ENCODE data around the gene MSH5.

Gene MSH5

DNA sequence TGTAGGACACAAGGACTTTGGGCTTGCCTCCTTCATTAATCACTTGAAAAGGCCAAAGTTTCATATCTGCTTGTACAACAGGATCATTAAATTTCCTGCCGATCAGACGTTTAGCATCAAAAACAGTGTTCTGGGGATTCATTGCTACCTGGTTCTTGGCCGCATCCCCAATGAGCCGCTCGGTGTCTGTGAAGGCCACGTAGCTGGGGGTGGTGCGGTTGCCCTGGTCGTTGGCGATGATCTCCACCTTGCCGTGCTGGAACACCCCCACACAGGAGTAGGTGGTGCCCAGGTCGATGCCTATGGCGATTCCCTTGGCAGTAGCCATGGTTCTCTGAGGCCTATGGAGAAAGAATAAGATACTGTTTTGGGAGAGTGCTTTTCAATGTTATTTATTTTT is 71.8 kb downstream of the MSH5 start:
- no peak overlapping the region for H3K4me3 ChIP-seq (ENCODE audit: low read length)
- TF ChIP-seq, protein P1, sequence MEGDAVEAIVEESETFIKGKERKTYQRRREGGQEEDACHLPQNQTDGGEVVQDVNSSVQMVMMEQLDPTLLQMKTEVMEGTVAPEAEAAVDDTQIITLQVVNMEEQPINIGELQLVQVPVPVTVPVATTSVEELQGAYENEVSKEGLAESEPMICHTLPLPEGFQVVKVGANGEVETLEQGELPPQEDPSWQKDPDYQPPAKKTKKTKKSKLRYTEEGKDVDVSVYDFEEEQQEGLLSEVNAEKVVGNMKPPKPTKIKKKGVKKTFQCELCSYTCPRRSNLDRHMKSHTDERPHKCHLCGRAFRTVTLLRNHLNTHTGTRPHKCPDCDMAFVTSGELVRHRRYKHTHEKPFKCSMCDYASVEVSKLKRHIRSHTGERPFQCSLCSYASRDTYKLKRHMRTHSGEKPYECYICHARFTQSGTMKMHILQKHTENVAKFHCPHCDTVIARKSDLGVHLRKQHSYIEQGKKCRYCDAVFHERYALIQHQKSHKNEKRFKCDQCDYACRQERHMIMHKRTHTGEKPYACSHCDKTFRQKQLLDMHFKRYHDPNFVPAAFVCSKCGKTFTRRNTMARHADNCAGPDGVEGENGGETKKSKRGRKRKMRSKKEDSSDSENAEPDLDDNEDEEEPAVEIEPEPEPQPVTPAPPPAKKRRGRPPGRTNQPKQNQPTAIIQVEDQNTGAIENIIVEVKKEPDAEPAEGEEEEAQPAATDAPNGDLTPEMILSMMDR (conservative IDR thresholded peaks at IDR 0.05; ENCODE audit: low read depth, low read length) = no peak
- DNase-seq (ENCODE audit: low read depth) = no peak
